MG63 (cell line): ENCODE measurements around the gene PLXNA3. TPM values are rescaled to one million over a fixed set of nuclear protein-coding genes. Genes with fewer than 3 reads are reported as not detected.
"Not testable (repeated sequence)": the region's sequence is repeated elsewhere in the genome, so short reads cannot be mapped to it uniquely, and the experiment has no call there.

ENCODE experiments used
- DNase-seq: peaks from one replicate; pipeline ENCODE4 v3.0.0-alpha.2; 2020
- H3K27me3 ChIP-seq: fragments of 250-450 bp; sonication (Bioruptor Pico); 2 replicates; pipeline ENCODE4 v1.5.1; 2020; ENCODE audit warnings: mild to moderate bottlenecking, moderate library complexity
- H3K36me3 ChIP-seq: fragments of 250-450 bp; sonication (Bioruptor Pico); 2 replicates; pipeline ENCODE4 v1.5.1; 2020; ENCODE audit warnings: mild to moderate bottlenecking, moderate library complexity
- H3K4me3 ChIP-seq: fragments of 250-450 bp; sonication (Bioruptor Pico); 2 replicates; pipeline ENCODE4 v1.5.1; 2020; ENCODE audit warnings: mild to moderate bottlenecking, moderate library complexity
- H3K9me3 ChIP-seq: fragments of 250-450 bp; sonication (Bioruptor Pico); 2 replicates; pipeline ENCODE4 v1.5.1; 2020; ENCODE audit warnings: mild to moderate bottlenecking, moderate library complexity
- total RNA-seq: library from RNA; depleted of rRNA; stranded (reverse); fragments of >200 nt; shearing (Covaris generic); gene quantifications from 2 replicates; pipeline ENCODE4 v1.2.3, GENCODE V29; 2014; ENCODE audit warnings: low replicate concordance

The PLXNA3 gene
- total RNA-seq, 1 experiment from 2014 or later: 5.0 TPM

DNA sequence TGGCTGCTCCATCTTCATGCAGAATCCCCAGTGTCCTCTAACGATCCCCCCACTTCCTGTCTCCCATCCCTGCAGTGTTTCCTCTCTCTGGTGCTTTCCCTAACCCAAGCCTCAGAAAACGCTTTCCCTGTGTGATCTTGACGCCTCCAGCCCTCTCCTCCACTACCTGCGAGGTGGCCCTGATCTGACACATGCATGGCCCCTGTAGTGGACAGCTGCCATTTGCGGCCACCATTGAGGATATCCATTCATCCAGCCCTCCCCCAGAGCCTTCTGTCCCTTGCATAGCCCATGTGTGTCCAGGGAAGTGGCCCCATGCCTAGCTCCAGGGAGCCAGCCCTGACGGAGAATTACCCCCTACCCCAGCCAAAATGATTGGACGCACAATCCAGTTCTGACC lies 25.2 kb downstream of the PLXNA3 start:
- no peak for DNase-seq
- peaks cover 16% of the 10 kb centered on the region for H3K36me3 ChIP-seq
- H3K4me3 ChIP-seq: no peak overlapping the region
- no peaks in the 10 kb centered on the region for H3K9me3 ChIP-seq
- no peaks in the 10 kb centered on the region for H3K27me3 ChIP-seq

DNA sequence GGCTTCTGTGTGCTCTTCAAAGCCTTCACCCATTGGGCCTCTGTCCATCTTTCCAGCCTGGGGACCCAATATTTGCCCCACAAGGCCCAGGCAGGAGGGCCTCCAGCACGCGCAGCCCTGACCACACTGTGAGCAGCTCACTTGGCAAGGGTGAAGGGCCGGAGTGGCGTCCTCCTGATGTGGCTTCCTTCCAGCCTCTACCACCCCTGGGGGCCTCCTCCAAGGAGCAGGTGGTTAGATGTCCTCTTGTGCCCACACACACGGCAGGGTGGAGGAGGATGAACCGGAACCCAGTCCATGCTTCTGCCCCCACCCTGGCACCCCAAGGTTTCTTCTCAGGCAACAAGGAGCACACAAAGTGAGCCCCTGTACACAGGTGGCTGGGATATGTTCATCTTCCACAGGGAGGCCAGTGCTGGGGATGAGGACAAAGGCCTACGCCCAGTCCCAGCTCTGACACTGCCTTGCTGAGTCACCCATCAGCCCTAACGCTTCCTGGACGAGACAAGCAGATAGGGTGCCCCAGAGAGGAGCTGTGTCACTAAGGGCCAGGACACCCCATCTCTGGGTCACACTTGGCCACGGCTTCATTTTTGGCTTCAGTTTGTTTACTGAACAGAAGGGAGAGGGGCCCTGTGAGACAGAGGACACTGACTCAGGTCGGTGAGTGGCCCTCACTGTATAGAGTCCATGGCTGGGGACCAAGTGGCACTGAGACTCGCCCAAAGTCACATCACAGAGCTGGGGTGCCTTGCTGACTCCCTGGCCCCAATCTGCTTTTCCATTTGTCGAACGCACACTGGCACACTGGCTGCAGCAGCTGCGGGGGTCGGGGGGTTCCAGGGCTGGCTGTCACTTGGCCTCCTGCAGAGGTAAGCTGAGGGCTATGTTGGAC lies 26.4 kb downstream of the PLXNA3 start:
- Histone ChIP-seq H3K9me3 (no peaks in the 10 kb centered on the region), H3K27me3 (no peaks in the 10 kb centered on the region), H3K4me3 (no peak overlapping the region), H3K36me3 (peaks cover 16% of the 10 kb centered on the region)
- DNase-seq: no peak

DNA sequence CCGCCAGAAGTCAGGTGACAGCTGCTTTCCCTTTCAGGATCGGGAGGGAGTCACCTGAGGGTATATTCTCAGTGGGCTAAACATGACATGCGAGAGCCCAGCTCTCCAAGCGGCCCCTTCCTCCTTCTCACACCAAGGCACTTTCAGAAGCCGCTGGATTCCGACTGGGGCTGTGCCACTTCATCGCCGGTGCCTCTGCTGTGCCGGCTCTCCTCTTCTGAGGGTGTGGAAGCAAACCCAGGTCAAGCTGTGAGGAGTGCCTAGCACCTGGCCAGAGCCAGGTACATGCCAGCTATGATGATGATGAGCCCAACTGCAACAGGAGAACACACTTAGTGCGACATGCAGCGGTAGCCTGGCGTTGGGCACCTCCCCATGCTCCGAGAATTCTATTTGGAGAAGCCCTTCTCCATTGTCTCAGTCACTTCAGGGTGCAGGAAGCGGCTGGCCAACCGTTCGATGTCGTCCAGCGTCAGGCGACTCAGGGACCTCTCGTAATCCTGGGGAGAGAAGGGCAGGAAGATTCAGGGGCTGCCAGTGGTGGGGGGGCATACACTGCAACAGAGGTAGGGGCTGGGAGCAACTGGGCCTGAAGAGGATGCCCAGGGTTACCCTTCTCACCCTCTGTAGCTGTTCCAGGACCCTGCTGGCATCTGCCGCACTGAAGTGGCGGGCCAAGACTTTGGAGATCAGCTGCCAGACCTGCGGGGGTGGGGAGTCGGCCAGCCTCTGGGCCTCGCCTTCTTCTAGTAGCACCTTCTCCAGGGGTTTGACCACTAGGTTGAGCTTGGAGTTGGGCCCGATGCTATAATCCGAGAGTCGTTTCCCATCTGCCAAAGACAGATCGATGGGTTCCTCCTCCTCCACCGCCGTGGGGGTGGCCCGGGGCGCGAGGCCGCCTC lies 27.3 kb downstream of the PLXNA3 start:
- H3K4me3 ChIP-seq: peak overlapping the region; percentile 59
- no peaks in the 10 kb centered on the region for H3K27me3 ChIP-seq
- no peaks in the 10 kb centered on the region for H3K9me3 ChIP-seq
- DNase-seq: no peak
- peaks cover 16% of the 10 kb centered on the region for H3K36me3 ChIP-seq

DNA sequence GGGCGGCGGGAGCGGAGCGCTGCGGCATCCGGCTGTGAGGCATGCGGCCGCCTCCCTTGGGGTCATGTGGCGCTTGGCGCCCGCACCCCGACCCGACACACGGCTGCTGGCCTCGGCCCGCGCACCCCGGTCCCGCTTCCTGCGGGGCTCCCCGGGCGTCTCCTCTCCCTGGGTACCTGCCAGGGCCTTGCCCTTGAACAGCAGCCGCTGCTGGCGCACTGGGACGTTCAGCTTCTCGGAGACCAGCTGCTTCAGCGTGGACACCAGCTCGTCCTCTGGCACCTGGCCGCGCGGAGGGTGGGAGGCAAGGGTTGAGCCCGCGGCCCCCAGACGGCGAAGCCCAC lies 27.9 kb downstream of the PLXNA3 start:
- peak; percentile 15 for DNase-seq
- Histone ChIP-seq H3K9me3 (no peaks in the 10 kb centered on the region), H3K4me3 (peak overlapping the region; percentile 59), H3K36me3 (peaks cover 16% of the 10 kb centered on the region), H3K27me3 (no peaks in the 10 kb centered on the region)

DNA sequence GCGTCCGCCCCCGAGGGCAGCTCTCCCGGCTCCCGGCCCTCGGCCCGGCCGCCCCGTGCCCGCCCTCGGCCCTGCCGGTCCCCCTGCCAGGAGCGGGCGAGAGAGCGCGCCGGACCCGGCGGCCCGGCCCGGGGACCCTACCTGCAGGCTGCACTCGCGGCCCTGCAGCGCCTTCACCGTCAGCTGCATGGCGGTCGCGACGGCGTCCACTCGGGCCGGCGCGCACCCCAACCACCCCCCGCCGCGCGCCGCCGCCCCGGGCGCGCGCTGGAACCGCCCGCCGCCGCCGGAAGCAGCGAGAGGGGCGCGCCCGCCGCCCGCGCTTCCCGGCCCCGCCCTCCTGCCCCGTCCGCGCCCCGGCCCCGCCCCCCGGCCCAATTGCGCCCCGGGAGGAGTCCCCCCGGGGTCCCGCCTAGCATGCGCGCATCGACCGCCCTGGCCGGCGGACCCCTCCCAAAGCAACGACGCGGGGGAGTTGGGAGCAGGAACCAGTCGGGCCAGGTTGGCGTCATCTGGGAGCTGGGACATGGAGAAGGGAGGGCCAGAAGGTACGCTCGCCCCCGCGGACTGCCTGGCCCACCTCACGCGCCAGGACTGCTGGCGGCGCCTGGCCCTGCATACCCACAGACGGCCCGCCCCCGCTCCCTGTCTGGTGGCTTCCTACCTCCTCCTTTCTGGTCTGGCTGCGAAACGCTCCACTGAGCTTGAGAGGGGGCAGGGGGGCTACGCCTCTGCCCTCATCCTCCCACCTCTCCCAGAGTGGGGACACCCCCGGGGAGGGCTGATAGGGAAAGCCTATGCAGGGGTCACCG lies 28.5 kb downstream of the PLXNA3 start, which contains the start of gene UBL4A:
Gene UBL4A, minus strand, starts transcription at position 220 of the 812 bp plus-strand sequence. Its CDS starts 31 bp downstream, at position 189.
- Histone ChIP-seq H3K27me3 (no peaks in the 10 kb centered on the region), H3K4me3 (peak within 1 kb of the TSS; percentile 59), H3K9me3 (no peaks in the 10 kb centered on the region), H3K36me3 (peaks cover 16% of the 10 kb centered on the region)
- DNase-seq: peak; percentile 74

DNA sequence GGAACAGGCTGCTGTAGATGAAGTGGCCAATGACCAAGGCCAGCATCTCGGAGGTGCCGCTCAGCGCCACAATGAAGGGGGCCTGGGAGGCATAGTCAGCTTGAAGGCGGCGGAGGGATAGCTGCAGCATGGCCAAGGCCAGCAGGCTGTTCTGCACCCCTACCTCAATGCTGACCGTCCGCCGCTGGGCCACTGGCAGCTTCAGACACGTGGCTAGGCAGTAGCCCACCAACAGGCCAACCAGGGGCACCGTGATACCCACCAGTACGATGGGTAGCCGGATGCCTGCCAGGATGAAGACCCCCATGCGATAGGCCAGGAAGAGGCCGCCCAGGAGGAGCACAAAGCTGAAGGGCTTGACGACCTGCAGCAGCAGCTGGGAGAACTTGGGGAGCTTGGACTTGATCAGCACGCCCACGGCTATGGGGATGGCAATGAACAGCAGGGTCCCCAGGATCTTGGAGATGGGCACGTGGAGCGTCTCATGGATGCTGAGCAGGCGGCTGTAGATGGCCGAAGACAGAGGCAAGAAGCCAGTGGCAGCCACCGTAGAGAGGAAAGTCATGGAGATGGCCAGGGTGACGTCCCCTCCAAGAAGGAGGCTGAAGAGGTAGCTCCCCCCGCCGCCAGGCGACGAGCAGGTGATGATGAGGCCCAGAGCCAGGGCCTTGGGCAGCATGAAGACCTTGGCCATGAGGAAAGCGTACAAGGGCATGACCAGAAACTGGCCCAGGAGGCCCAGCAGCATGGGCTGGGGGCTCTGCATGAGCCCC lies 29.6 kb downstream of the PLXNA3 start:
- Histone ChIP-seq H3K9me3 (no peaks in the 10 kb centered on the region), H3K27me3 (no peaks in the 10 kb centered on the region), H3K4me3 (no peak overlapping the region), H3K36me3 (peaks cover 16% of the 10 kb centered on the region)
- no peak for DNase-seq

DNA sequence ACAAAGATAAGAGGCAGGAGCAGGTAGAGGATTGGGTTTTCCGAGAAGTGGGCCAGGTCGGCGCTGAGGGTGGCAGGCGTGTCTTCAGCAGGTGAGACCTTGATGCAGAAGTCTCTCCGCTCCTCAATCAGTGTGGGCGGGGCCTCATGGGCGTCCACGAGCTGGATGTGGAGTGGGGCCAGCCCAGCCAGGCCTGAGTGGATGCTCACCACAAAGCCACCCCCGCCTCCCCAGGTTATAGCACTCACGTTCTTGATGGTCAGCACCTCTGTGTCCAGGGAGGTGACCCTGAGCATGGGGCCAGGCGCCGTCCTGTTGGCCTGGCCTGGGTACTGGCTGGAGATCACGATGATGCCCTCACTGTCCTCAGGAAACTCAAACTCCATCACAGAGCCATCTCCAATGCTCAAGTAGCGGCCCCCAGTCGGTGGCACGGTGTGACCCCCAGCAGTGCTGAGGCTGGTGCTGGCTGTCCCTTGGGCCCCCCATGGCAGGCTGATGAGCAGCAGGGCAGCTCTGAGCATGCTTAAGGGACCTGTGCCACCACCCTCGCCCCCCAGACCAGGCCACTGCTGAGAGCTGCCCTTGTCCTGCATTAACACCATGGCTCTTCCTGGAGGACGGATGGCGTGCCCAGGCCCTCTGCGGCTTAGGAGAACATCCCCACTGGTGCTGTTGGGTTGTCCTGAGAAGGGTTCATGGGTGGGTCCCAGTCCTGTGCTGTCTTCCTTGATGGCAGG lies 30.4 kb downstream of the PLXNA3 start:
- Histone ChIP-seq H3K4me3 (no peak overlapping the region), H3K36me3 (peaks cover 16% of the 10 kb centered on the region), H3K9me3 (no peaks in the 10 kb centered on the region), H3K27me3 (no peaks in the 10 kb centered on the region)
- no peak for DNase-seq

DNA sequence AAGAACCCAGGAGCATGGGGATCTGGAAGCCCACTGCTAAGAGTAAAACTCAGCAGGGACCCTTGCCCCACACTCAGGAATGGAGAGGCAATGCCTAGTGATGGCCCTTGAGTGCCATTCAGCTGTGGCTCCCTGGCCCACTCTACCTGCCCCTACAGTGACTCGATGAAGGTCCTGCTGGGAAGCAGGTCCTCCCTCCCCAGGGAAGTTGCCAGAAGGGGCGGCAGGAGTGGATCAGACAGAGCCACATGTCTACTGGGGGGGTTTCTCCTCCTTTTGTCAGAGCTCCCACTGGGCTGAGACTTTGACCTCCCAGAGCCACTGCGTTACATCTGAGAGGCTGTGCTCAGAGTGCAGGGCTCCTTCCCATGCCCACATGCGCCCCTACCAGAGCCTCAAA lies 31.1 kb downstream of the PLXNA3 start:
- H3K4me3 ChIP-seq: no peak overlapping the region
- no peaks in the 10 kb centered on the region for H3K27me3 ChIP-seq
- peaks cover 13% of the 10 kb centered on the region for H3K36me3 ChIP-seq
- H3K9me3 ChIP-seq: no peaks in the 10 kb centered on the region
- DNase-seq: no peak

DNA sequence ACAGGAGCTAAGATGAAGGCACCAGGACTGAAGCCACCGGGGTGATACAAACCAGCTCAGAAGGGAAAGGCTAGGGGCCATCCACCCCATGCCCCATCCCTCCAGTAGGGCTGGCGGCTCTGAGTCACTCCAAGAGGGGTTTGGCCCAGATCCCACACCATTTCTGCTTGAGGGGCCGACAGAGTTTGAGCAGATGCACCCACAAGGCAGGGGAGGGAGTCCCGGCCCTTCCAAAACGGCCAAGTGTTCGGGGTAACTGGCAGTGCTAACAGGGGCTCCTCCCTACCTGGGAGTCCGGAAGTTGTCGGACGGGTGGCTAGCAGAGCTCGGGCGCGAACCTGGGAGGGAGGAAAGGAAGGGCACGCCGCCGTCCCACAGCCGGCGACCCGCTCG lies 31.9 kb downstream of the PLXNA3 start:
- DNase-seq: peak; percentile 55
- Histone ChIP-seq H3K9me3 (no peaks in the 10 kb centered on the region), H3K4me3 (peak overlapping the region; percentile 65), H3K27me3 (no peaks in the 10 kb centered on the region), H3K36me3 (peaks cover 7% of the 10 kb centered on the region)

DNA sequence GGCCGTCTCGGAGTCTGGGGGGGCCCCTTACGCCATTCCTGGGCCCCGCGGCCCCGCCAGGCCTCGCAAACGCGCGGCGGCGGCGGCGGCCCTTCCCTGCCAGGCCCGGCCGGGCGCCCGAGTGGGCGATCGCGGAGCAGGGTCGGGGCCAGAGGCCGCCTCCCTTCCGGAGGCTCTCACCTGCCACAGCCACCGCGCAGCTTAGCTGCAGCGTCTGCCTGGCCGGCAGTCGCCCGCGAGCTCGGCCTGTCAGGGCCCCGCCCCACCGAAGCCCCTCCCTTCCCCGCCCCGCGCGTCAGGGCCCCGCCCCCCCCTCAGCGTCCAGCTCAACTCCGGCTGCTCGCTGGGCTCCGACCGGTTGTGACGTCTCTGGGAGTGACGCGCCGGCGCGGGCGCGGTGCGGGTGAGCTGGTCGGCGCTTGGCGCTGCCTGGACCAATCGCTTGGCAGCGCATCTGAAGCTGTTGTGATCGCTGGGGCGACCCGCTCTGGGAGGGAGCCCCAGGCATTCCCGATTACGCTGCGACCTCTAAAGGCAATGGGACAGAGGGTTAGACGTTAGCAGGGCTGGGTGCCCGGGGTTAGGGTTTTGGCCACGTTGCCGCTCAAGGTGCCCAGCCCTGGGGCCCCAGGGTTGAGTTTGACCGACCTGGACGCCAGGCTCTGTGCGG lies 32.5 kb downstream of the PLXNA3 start, which contains the start of gene SLC10A3:
Gene SLC10A3, minus strand, starts transcription at position 216 of the 670 bp plus-strand sequence. CDS start 1,689 bp downstream, outside the sequence.
- peak; percentile 93 for DNase-seq
- Histone ChIP-seq H3K4me3 (peak within 1 kb of the TSS; percentile 65), H3K27me3 (no peaks in the 10 kb centered on the region), H3K9me3 (no peaks in the 10 kb centered on the region), H3K36me3 (peaks cover 1% of the 10 kb centered on the region; the same call in 1 of the 2 replicates)

DNA sequence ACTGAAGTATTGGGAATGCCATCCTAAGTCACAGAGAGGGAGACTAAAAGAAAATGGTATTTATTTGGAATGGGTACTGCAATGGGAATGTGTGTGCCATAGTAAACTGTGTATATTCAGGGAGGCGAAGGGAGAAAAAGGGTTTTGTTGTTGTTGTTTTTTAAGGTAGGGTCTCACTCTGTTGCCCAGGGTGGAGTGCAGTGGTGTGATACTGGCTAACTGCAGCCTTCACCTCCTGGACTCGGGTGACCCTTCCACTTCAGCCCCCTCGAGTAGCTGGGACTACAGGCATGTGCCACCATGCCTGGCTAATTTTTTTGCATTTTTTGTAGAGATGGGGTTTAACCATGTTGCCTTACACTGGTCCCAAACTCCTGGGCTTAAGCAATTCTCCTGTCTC lies 36.6 kb downstream of the PLXNA3 start:
- Histone ChIP-seq H3K27me3 (no peaks in the 10 kb centered on the region), H3K9me3 (no peaks in the 10 kb centered on the region)
- no peak for DNase-seq

DNA sequence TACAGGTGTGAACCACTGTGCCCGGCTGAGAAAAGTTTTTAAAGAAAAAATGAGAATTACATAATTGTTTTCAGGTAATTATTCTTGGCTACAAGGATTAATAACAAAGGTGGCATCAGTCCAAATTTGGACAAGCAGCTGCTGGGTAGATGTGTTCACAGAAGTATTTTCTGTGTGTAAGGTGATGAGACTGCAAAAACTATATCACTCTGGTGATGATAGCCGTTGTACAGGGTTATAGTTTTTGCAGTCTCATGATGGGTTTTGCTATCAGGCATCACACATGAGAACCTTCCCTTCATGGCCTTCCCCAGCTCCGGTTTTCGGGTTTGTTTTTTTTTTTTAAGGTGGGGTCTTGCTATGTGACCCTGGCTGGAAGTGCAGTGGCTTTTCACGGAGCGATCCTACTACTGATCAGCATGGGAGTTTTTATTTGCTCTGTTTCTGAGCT lies 37.4 kb downstream of the PLXNA3 start:
- H3K27me3 ChIP-seq: no peaks in the 10 kb centered on the region
- H3K36me3 ChIP-seq: no peaks in the 10 kb centered on the region
- H3K9me3 ChIP-seq: no peaks in the 10 kb centered on the region
- no peak for DNase-seq
- H3K4me3 ChIP-seq: no peak overlapping the region

More for the DNA sequence above, 36.6 kb downstream of the PLXNA3 start:
- no peak overlapping the region for H3K4me3 ChIP-seq
- no peaks in the 10 kb centered on the region for H3K36me3 ChIP-seq

DNA sequence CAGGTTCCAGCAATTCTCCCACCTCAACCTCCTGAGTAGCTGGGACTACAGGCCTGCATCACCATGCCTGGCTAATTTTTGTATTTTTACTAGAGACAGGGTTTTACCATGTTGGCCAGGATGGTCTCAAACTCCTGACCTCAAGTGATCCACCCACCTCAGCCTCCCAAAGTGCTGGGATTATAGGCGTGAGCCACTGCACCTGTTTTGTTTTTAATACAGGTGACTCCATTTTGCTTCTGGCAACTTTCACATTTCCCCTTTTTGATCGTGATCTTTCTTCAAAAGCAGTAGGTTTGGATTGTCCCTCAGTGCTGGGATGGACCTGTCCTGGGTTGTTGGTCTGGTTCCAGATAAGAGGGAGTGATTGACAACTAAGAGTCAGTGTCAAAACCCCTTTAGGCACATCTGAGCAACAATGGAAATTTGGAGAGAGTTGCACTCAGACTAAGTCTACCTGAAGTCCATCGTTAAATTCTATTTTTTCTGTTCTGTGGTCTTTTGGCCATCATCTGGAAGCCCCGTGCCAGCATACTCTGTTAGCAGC lies 38.6 kb downstream of the PLXNA3 start:
- not testable (repeated sequence) for H3K36me3 ChIP-seq, H3K9me3 ChIP-seq, H3K27me3 ChIP-seq, H3K4me3 ChIP-seq, DNase-seq

DNA sequence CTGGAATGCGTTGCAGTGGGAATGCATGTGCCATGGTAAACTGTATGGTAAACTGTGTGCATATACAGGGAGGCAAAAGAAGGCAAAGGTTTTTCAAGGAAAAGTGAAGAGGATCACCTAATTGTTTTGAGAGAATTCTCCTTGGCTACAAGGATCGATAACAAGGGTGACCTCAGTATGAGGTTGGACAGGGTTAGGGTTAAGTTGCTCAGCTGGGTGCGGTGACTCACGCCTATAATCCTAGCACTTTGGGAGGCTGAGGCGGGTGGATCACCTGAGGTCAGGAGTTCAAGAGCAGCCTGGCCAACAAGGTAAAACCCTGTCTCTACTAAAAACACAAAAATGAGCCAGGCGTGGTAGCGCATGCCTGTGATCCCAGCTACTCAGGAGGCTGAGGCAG lies 43.3 kb downstream of the PLXNA3 start:
- not testable (repeated sequence) for H3K27me3 ChIP-seq, H3K36me3 ChIP-seq, H3K9me3 ChIP-seq, H3K4me3 ChIP-seq
- peak; percentile 21 for DNase-seq
